Liver (tissue), 3 donors: Measurements from ENCODE around the gene KDM1B.

Source experiments
- EGR1 ChIP-seq, 2 donors: IDR thresholded peaks; 2 replicates each; pipeline ENCODE4 v1.6.1; 2016 to 2018; ENCODE audit warnings: antibody characterized with exemption in 2 of 2, low read depth in 2 of 2
- FOXA1 ChIP-seq: IDR thresholded peaks from 2 replicates; pipeline ENCODE4 v1.6.1; 2016; ENCODE audit warnings: antibody characterized with exemption
- TF ChIP-seq, protein P1 (sequence below): fragments of 150-350 bp; IDR thresholded peaks from 2 replicates; pipeline ENCODE4 v1.5.1; 2017; ENCODE audit warnings: improper control_type of control experiment, low read depth, low read length; ENCODE audit not compliant: missing input control
- donor health status: healthy.
- donor health status: healthy.

DNA sequence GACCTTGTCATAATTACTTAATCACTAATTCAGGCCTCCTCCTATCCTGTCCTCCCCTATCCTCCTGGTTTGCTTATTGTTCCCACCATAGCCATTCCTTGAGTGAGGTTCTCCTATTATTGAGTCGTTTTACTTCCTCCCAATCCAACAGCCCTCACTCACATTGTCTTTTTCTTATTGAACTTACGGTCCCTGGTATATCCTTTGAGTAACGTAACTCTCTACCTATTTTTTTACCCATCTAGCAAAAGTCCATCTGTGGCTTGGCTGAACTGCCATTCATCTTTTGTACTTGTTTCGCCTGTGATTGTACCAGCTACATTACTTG is 66.0 kb downstream of the KDM1B start:
- TF ChIP-seq, protein P1, sequence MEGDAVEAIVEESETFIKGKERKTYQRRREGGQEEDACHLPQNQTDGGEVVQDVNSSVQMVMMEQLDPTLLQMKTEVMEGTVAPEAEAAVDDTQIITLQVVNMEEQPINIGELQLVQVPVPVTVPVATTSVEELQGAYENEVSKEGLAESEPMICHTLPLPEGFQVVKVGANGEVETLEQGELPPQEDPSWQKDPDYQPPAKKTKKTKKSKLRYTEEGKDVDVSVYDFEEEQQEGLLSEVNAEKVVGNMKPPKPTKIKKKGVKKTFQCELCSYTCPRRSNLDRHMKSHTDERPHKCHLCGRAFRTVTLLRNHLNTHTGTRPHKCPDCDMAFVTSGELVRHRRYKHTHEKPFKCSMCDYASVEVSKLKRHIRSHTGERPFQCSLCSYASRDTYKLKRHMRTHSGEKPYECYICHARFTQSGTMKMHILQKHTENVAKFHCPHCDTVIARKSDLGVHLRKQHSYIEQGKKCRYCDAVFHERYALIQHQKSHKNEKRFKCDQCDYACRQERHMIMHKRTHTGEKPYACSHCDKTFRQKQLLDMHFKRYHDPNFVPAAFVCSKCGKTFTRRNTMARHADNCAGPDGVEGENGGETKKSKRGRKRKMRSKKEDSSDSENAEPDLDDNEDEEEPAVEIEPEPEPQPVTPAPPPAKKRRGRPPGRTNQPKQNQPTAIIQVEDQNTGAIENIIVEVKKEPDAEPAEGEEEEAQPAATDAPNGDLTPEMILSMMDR, result no peak
- TF ChIP-seq EGR1 (IDR thresholded peaks at IDR 0.05; ENCODE audit: low read depth in 2 of 2) (no peak), FOXA1 (no peak)
